HG03575 (cell line): ENCODE data around the gene SRXN1.

ENCODE experiments used
- ATAC-seq: cut with Tn5 transposase; IDR thresholded peaks from one replicate; pipeline ENCODE4 v1.9.1; 2021; ENCODE audit not compliant: unreplicated experiment, insufficient number of reproducible peaks, low FRiP score; ENCODE audit errors: extremely low read depth

SRXN1 gene

DNA sequence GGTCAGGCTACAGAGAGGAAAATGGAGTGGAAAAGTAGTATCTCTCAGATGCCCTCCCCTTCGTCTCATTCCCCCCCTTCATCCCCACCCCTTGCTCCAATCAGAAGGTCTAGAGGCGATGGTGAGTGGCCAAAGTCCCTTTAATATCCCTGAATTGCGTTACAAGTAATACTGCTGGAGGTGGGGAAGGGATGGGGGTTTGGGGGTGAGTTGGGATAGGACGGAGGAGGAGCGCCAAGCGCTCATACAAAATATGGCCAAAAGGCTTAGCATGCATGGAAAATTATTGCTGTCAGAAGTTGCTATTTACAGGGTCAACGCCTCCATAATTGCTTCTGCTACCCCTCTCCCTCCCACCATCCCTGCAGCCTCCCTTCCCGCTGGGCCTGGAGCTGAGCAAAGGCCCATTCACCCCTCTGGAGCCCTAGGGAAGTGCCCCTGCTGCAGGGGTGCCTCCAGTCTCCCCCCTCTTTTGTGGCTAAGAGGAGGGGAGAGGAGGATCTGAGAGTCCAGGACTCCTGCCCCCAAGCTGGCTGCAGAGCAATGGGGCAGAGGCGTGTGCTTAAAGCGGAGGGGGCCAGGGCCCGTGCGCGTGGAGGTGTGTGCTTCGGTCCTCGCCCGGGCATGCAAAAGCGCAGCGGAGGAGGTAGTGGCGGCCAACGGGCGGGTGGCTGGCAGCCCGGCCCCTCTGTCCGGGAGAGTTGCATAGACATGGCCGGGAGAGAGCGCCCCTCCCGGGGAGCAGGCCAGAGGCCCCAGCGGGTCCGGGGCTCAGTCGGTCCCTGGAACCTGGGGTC lies 8.7 kb upstream of the SRXN1 start:
- ATAC-seq: no peak

DNA sequence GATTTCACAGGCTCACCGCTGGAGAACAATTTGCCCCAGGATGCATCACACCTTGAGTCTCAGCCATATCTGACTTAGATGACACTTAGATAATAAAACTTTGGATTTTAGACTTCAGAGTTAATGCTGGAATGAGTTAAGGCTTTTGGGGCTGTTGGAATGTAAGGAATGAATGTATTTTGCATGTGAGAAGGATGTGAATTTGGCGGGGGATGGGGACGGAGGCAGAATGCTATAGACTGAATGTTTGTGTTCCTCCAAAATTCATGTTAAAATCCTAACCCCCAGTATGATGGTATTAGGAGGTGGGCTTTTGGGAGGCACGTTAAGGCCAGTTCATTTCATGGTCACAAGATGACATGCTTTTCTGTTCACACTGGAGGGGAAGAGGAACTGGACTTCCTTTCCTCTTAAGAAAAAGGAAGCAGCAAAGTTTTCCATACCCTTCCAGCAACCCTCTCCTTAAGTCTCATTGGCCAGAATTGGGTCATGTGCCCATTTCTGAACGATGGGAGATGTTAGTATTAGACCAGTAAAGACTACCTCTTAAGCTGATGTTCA lies 5.8 kb upstream of the SRXN1 start:
- no peak for ATAC-seq

DNA sequence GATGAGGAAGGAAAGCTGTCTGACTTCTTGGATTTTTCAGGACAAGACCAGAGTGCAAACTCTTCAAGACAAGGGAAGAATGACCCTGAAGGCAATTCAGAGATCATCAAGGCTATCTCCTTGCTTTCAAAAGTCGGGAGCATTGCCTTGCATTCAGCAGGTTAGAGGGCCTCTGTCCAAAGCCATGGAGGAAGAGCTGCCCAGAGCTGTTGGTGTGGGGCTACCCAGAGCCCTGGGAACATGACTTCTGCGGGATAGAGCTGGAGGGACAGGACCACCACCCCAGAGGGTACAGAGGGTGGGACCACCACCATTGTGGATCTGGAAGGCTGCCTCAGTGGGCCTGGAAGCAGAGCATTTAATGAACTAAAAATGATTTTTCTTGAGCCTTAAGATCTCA lies 5.2 kb upstream of the SRXN1 start:
- ATAC-seq: no peak

DNA sequence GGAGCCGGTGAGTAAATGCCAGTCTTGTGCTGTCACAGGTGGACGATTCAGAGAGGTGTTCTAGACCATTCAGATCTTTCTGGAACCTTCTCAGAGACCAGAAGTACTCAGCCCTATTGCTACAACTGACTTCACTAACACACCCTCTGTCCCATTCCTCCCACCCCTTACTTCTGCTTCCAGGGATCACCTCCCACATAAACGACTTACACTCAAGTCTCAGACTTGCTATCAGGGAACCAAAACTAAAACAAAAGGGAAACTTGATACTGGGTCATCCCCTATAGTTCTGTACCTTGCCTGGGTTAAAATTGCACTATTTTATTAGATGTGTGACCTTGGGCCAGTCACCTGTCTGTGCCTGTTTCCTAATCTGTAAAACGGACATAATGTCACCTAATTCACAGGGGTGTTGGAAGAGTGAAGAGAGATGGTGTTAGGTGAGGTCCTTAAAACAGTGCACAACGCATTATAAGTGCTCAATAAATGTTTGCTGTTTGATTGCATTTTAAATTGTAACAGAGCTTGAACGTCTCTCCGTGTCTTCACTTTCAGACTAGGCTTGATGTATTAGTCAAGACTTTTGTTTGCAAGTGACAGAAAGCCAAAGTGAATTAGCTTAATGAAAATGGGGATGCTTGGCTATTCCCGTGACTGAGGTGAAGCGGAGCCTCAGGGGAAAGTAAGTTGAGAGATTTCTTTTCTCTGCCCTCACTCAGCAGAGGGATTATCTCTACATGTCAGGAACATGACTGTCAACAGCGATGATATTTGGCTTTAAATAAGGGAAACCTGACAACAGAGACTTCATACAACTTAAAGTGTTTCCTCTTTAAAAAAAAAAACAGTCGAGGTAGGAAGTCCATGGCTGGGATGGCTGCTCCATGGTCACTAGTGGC lies 3.0 kb upstream of the SRXN1 start:
- no peak for ATAC-seq

DNA sequence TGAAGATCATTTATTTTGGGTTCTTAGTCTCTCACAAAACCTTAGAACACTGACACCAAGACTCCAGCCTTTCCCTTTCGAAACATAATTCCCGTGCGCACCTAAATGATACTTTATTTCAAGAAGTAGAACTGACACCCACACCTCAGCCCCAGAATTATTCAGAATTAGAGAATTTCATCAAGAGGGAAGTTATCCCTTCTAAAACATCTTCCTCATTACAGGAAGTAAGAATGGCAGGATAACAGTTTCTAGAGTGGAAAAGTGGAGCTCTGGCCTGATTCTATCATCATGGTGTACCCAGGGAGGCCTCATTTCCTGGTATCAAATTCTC lies 1.4 kb upstream of the SRXN1 start:
- no peak for ATAC-seq

DNA sequence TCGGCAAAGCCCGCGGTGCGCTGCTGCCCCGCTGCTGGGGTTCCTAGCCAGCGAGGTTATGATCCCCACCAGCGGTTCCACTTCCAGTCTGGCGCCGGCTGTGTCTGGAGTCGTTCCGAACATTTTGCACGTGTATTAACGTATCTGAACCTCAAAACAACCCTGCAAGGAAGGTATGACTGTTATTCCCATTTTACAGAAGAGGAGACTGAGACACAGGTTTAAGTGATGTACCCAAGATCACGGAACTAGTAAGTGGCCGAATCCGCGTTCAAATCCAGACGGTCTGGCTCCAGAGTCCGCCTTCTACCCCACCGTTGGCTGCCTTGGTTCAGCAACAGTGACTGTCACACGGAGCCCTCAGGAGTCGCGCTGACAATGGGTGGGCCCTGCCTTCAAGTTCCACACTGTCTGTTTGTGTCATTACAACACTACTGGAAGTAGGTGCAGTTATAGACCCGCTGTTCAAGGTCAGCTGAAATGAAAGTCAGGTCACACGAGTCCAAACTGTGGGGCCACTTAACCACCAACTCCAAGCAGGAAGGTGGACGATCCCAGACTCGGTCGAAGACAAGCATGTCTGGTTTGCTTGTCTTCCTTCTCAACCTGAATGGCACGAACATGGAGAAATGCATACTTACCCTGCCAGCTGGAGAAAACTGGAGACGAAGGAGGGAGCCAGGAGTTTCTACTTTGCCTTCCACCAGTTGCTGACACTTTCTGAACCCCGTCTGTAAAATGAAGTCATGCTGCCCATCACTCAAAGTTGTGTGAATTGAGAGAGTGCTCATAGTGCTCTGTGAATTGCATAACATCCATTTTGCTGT lies 803 bp upstream of the SRXN1 start:
- no peak for ATAC-seq

DNA sequence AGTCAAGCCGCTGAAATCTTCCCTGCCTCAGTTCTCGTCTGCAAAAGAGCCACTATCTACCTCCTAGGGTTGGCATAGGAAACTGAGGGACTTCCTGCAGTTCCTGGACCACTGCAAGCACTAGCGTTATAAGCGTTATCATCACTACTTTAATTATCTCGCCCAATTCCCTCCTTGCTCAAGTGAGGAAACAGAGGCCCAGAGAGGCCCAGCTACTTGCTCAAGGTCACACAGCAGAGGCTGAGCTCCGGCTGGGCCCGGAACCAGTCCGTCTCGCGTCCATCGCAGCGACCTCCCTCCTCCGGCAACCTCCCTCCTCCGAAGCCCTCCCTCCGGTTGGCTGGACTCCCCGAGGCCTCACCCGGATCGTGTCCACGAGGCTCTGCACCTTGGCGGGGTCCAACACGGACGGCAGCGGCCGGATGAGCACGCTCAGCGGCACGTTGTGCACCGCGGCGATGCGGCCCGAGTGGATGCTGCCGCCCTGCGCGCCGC lies 338 bp downstream of the SRXN1 start:
- no peak for ATAC-seq

DNA sequence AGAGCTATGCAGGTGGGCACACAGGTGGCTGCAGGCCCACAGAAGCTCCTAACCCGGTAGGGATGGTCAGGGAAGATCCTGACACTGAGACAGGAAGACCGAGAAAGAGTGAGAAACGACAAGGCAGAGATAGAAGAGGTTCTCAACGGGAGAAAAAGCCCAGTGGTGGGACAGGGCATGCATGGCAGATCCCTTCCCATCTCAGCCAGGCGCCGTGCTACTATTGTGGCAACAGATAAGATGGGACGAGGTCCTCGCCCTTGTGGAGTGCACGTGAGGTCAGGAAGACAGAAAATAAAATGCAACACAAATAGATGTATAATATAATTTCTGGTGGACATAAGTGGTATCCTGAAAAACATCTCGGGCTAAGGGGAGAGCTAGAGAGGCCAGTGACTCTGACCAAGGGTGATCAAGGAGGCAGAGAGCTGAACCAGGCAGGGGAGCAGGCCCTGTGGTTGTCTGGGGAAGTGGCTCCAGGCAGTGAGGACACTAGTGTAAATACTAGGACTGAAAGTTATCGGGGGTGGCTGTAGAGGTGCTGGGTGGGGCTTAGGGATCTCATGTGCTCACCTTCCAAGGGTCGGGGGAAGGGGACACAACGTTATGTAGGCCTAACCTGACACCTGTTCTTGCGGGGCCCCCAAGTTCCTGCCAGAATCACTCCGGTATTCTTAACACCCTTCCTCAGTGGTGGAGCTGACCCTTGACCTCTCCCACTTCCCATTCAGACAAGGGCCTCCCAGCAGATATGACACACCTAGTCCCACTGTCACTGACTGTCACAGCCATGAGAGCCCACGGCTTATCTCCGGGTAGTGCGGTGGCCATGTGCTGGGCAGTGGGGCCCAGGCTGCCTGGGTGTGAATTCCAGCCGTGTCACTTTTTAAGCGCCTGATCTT lies 1.0 kb downstream of the SRXN1 start:
- ATAC-seq: no peak

DNA sequence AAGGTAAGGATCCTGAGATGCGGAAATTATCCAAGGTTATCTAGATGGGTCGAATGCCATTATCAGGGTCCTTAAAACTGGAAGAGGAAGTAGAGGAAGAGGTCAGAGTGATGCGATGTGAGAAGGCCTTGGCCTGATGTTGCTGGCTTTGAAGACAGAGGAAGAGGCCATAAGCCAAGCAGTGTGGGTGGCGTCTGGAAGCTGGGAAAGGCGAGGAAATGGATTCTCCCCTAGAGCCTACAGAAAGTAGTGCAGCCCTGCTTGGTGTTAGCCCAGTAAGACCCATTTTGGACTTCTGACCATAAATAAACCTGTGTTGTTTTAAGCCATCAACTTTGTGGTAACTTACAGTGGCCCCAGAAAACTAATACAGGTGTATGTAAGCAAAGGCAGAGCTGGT lies 2.0 kb downstream of the SRXN1 start:
- ATAC-seq: no peak

DNA sequence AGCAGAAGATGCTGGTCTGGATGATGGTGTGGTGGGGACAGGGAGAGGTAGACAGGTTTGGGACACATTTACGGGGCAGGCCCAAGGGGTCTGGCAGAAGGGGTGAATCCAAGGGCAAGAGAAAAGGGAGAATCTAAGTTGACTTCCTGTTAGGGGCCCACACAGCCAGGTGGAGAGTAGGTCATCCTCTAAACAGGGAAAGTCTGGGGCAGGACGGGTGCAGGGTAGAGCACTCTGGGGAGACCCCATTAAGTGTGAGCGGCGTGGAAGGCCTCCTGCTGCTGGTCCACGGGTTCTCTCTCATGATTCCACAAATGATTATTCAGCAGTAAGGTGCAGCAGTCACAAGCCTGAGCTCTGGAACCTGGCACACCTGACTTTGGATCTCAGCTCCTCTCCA lies 2.7 kb downstream of the SRXN1 start:
- ATAC-seq: no peak

DNA sequence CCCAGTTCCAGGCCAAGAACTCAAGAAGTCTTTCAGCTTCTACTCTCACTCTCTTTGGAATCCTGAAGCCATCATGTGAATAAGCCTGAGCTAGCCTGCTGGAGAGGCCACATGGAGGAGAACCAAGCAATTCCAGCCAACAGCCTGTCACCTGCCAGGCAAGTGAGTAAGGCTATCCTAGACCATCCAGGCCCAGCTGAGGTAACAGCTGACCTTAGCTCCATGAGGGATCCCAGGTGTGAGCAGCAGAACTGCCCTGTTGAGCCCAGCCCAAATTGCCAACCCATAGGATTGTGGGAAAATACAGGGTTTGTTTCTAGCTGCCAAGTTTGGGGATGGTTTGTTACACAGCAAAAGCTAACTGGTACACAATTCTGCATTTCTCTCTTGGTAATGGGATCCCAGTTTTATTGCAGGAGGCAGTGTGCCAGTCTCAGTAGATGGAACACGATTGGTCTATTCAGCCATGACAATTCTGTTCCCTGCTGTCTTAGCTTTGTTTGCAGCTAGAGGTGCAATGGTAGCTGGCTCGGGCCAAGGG lies 5.5 kb downstream of the SRXN1 start:
- no peak for ATAC-seq

DNA sequence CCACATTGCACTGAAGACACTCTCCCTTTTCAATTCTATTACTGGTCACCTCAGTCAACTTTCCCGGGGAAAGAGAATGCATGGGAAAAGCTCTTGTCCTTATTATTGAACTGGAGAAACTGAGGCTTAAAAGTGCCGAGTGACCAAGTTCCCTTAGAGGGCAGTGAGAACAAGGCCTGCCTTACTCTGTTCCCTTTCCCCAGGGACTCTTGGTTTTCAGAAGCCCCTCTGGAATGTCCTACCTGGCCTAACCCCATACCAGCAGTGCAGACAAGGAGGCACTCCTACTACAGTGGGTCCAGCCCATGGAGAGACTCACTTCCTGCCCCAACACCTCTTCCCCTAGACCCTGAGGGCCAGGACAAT lies 6.1 kb downstream of the SRXN1 start:
- no peak for ATAC-seq

DNA sequence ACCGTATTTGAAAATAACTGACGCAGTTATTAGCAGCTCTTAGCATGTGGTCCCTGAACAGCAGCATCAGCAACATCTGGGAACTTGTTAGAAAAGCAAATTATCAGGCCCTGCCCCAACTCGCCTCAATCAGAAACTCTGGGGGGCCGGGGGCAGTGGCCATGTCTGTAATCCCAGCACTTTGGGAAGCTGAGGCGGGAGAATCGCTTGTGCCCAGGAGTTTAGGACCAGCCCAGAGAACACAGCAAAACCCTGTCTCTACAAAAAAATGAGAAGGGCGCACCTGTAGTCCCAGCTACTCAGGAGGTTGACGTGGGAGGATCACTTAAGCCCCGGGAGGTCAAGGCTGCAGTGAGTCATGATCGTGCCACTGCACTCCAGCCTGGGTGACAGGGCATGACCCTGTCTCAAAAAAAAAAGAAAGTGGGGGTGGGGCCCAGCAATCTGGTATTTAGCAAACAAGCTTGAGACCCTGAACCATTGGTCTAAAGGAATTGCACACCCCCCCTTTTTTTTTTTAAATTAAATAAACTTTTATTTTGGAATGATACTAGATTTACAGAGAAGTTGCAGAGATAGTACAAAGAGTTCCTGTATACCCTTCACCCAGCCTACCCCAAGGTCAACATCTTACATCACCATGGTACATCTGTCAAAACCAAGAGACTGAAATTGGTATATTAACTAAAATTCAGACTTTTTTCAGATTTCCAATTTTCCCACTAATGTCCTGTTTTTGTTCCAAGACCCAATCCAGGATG lies 6.7 kb downstream of the SRXN1 start:
- no peak for ATAC-seq

DNA sequence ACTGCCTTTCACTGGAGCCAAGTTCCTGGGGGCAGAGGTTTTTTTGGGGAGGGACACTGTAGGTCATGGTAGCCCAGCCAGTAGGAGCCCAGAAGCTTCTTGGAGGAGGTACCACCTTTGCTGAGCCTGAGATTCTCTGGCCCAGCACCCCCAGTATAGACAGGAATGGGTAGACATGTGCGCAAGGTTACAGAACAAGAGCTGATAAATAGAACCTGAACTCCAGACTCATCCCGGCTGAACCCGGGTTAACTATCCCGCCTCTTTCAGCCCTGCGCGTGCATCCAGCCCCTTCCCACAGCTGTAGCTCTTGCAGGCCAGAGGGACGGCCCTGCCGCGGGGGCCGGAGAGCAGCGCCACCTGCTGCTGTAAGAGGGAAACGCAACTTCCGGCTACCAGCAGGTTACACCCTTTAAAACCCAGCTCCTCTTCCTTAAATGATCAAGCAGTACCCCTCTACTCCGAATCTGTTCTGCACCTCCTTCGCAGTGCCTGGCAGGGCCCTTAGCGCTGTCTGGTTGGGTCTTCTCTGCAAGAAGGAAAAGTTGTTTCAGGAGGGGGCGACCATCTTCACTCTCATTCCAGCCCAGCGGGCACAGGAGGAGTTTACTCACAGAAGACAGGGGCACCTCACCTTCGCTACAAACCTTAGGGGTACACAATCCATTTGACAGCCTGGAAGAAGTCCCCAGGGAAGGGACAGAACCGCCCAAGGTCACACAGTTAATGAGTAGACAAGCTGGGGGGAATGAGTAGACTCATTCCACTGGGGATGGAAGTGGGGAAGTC lies 7.5 kb downstream of the SRXN1 start:
- no peak for ATAC-seq

DNA sequence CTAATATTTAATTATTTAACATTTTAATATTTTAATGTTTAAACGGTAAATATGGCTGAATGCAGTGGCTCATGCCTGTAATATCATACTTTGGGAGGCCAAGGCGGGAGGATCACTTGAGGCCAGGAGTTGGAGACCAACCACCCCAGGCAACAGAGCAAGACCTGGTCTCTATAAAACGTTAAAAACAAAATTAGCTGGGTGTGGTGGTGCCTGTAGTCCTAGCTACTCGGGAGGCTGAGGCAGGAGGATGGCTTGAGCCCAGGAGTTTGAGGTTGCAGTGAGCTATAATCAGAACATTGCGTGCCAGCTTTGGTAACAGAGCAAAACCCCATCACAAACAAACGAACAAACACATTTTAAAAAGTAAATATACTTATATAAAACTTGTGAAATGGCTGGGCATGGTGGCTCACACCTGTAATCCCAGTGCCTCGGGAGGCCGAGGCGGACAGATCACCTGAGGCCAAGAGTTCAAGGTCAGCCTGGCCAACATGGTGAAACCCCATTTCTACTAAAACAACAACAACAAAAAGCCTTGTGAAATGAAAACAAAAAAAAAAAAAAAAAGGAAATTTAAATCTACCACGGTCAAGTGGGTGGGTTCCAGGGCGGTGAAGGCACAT lies 8.2 kb downstream of the SRXN1 start:
- no peak for ATAC-seq
